H1 (cell line): ENCODE data around the gene MCC. TPM values are rescaled to one million over a fixed set of nuclear protein-coding genes. Genes with fewer than 3 reads are reported as not detected.

ENCODE experiments used
- CTCF ChIA-PET: fragments of 300-600 bp; sonication (Branson Sonifier 250); formaldehyde crosslinking; loops from one replicate; lab custom pipeline; 2021; ENCODE audit not compliant: partially characterized antibody; lab: Charles Lee
- POLR2A ChIA-PET: fragments of 300-600 bp; sonication (Branson Sonifier 250); formaldehyde crosslinking; loops from one replicate; lab custom pipeline; 2021; ENCODE audit warnings: inconsistent platforms; ENCODE audit not compliant: partially characterized antibody; lab: Charles Lee
- DNase-seq, 2 experiments: peaks; one replicate each; pipeline versions ENCODE4 v3.0.0 to v3.0.0-alpha.2; 2010 to 2022; ENCODE audit warnings: low spot score in 2 of 2, low read depth in 1 of 2, mixed read lengths in 1 of 2
- FAIRE-seq: peaks from 2 replicates; lab custom pipeline; 2011; peaks lifted over from hg19 to GRCh38; lab: Jason Lieb, UNC
- H2AFZ ChIP-seq: 2 replicates; pipeline ENCODE4 v1.8.1; 2012; ENCODE audit warnings: low read length, inconsistent platforms
- H2AK5ac ChIP-seq: 2 replicates; pipeline ENCODE4 v1.6.1; 2013; ENCODE audit warnings: low read depth, low read length
- H2BK120ac ChIP-seq: replicated peaks from 2 replicates; pipeline ENCODE3; 2013; ENCODE audit warnings: low read depth, low read length, inconsistent platforms
- H2BK12ac ChIP-seq: 2 replicates; pipeline ENCODE4 v1.6.1; 2013; ENCODE audit warnings: low read depth, low read length
- H2BK15ac ChIP-seq: 2 replicates; pipeline ENCODE4 v1.6.1; 2013; ENCODE audit warnings: low read length
- H2BK20ac ChIP-seq: 2 replicates; pipeline ENCODE4 v1.6.1; 2013; ENCODE audit warnings: low read length
- H2BK5ac ChIP-seq: 2 replicates; pipeline ENCODE4 v1.6.1; 2013; ENCODE audit warnings: low read depth, low read length
- H3K14ac ChIP-seq: 2 replicates; pipeline ENCODE4 v1.6.1; 2013; ENCODE audit warnings: inconsistent platforms; ENCODE audit not compliant: insufficient read length
- H3K18ac ChIP-seq: 2 replicates; pipeline ENCODE4 v1.6.1; 2013; ENCODE audit warnings: low read length; ENCODE audit errors: extremely low read depth
- H3K23ac ChIP-seq: 2 replicates; pipeline ENCODE4 v1.6.1; 2013; ENCODE audit warnings: inconsistent platforms; ENCODE audit not compliant: insufficient read length
- H3K23me2 ChIP-seq: 2 replicates; pipeline ENCODE4 v1.6.1; 2013; ENCODE audit warnings: low read depth, low read length
- H3K27ac ChIP-seq: 2 replicates; pipeline ENCODE4 v1.6.1; 2011; ENCODE audit warnings: low read depth, low read length, inconsistent platforms
- H3K27me3 ChIP-seq, 4 experiments: replicated peaks in 1 of 4; 1 replicate in 1 of 4; 2 replicates in 3 of 4; pipeline versions ENCODE4 v1.6.1 to v1.8.1; 2011 to 2013; ENCODE audit warnings: low read length in 3 of 4, mild to moderate bottlenecking in 3 of 4, inconsistent platforms in 2 of 4, mixed read lengths in 2 of 4, moderate library complexity in 1 of 4; ENCODE audit not compliant: control insufficient read depth in 3 of 4, insufficient read depth in 3 of 4; ENCODE audit errors: extremely low read depth in 1 of 4
- H3K36me3 ChIP-seq, 4 experiments: 2 replicates each; pipeline versions ENCODE4 v1.6.1 to v1.8.1; 2011 to 2013; ENCODE audit warnings: mild to moderate bottlenecking in 4 of 4, low read length in 3 of 4, moderate library complexity in 2 of 4, control low read depth in 1 of 4, inconsistent platforms in 1 of 4; ENCODE audit not compliant: insufficient read depth in 4 of 4, control insufficient read depth in 2 of 4
- H3K4ac ChIP-seq: replicated peaks from 2 replicates; pipeline ENCODE3; 2013; ENCODE audit warnings: low read length, low read depth, mixed read lengths, inconsistent platforms; ENCODE audit not compliant: insufficient read length
- H3K4me1 ChIP-seq, 4 experiments: replicated peaks in 1 of 4; 1 replicate in 1 of 4; 2 replicates in 3 of 4; pipeline versions ENCODE4 v1.6.1 to v1.8.1; 2011 to 2013; ENCODE audit warnings: low read length in 3 of 4, inconsistent platforms in 2 of 4, mixed read lengths in 1 of 4; ENCODE audit not compliant: insufficient read depth in 4 of 4, control insufficient read depth in 3 of 4
- H3K4me2 ChIP-seq, 2 experiments: 2 replicates each; pipeline versions ENCODE4 v1.6.1 to v1.8.1; 2011 to 2013; ENCODE audit warnings: low read depth in 2 of 2, low read length in 2 of 2, control low read depth in 1 of 2, inconsistent platforms in 1 of 2, mild to moderate bottlenecking in 1 of 2; ENCODE audit not compliant: insufficient read depth in 1 of 2
- H3K4me3 ChIP-seq, 4 experiments: fragments of 200-600, 300-600 bp in 1 of 4; sonication (generic), shearing (Covaris generic), sonication (Bioruptor Twin) in 1 of 4; 2 replicates each; pipeline versions ENCODE4 v1.5.1 to v1.8.1; 2011 to 2016; ENCODE audit warnings: low read length in 4 of 4, low read depth in 3 of 4, control low read depth in 2 of 4, inconsistent platforms in 2 of 4, mild to moderate bottlenecking in 2 of 4, mixed read lengths in 1 of 4, moderate library complexity in 1 of 4; ENCODE audit not compliant: insufficient read depth in 2 of 4; ENCODE audit errors: extremely low read depth in 1 of 4
- H3K56ac ChIP-seq: replicated peaks from 2 replicates; pipeline ENCODE3; 2013; ENCODE audit warnings: low read depth, mild to moderate bottlenecking, mixed read lengths, low read length, inconsistent platforms; ENCODE audit not compliant: insufficient read length
- H3K79me1 ChIP-seq: 2 replicates; pipeline ENCODE4 v1.6.1; 2013; ENCODE audit warnings: low read depth, low read length, control low read depth
- H3K79me2 ChIP-seq, 2 experiments: 2 replicates each; pipeline versions ENCODE4 v1.6.1 to v1.8.1; 2012 to 2013; ENCODE audit warnings: low read length in 2 of 2, mild to moderate bottlenecking in 2 of 2, inconsistent platforms in 1 of 2; ENCODE audit not compliant: insufficient read depth in 2 of 2, control insufficient read depth in 1 of 2
- H3K9ac ChIP-seq, 4 experiments: replicated peaks in 1 of 4; 1 replicate in 1 of 4; 2 replicates in 3 of 4; pipeline versions ENCODE4 v1.6.1 to v1.8.1; 2011 to 2013; ENCODE audit warnings: low read depth in 3 of 4, low read length in 3 of 4, control low read depth in 2 of 4, mild to moderate bottlenecking in 2 of 4, moderate library complexity in 2 of 4, inconsistent platforms in 1 of 4; ENCODE audit errors: extremely low read depth in 1 of 4
- H3K9me3 ChIP-seq, 2 experiments: 2 replicates each; pipeline versions ENCODE4 v1.6.1 to v1.8.1; 2012 to 2013; ENCODE audit warnings: mild to moderate bottlenecking in 2 of 2, moderate library complexity in 2 of 2, control low read depth in 1 of 2, inconsistent platforms in 1 of 2, low read depth in 1 of 2, low read length in 1 of 2, mixed read lengths in 1 of 2; ENCODE audit not compliant: insufficient read depth in 2 of 2
- H4K20me1 ChIP-seq, 2 experiments: replicated peaks in 1 of 2; 2 replicates each; pipeline versions ENCODE3 to v1.8.1; 2011 to 2013; ENCODE audit warnings: inconsistent platforms in 2 of 2, low read length in 2 of 2, mild to moderate bottlenecking in 1 of 2; ENCODE audit not compliant: insufficient read depth in 2 of 2, control insufficient read depth in 1 of 2
- H4K5ac ChIP-seq: 2 replicates; pipeline ENCODE4 v1.6.1; 2013; ENCODE audit warnings: low read length, low read depth, mixed read lengths, inconsistent platforms; ENCODE audit not compliant: insufficient read length
- H4K8ac ChIP-seq: 2 replicates; pipeline ENCODE4 v1.8.0; 2013; ENCODE audit warnings: mild to moderate bottlenecking, moderate library complexity, low read length, inconsistent platforms; ENCODE audit not compliant: insufficient read depth; ENCODE audit errors: extremely low read depth
- H4K91ac ChIP-seq: replicated peaks from 2 replicates; pipeline ENCODE3; 2013; ENCODE audit warnings: low read length, mixed read lengths, inconsistent platforms; ENCODE audit not compliant: insufficient read length
- CBX8 ChIP-seq: fragments of 300-800, 300-1000 bp; sonication (generic); IDR thresholded peaks from 2 replicates; pipeline ENCODE4 v1.7.1; 2016; ENCODE audit warnings: low read depth, low read length, borderline replicate concordance
- EGR1 ChIP-seq: IDR thresholded peaks from 2 replicates; pipeline ENCODE4 v1.6.1; 2011; ENCODE audit warnings: low read depth, low read length, borderline replicate concordance
- HDAC6 ChIP-seq: IDR thresholded peaks from one replicate; pipeline ENCODE4 v1.7.1; 2012; ENCODE audit warnings: low read depth, mild to moderate bottlenecking, inconsistent platforms, low read length, moderate library complexity
- SP4 ChIP-seq: IDR thresholded peaks from 2 replicates; pipeline ENCODE4 v1.6.1; 2012; ENCODE audit warnings: low read length, inconsistent platforms
- TAF1 ChIP-seq: IDR thresholded peaks from 2 replicates; pipeline ENCODE4 v1.6.1; 2011; ENCODE audit warnings: mild to moderate bottlenecking, low read depth, low read length
- WGBS, 2 experiments: shearing (Covaris generic) in 1 of 2; methylation state at CpG; one replicate each; pipeline versions ENCODE4 v1.1.6 to v1.1.7; 2013 to 2015; ENCODE audit warnings: low lambda C conversion rate in 2 of 2, mixed read lengths in 2 of 2, inconsistent platforms in 1 of 2, low coverage in 1 of 2, missing lambda C conversion rate in 1 of 2; ENCODE audit not compliant: insufficient replicate concordance in 2 of 2, insufficient coverage in 1 of 2, insufficient read length in 1 of 2; ENCODE audit errors: extremely low coverage in 1 of 2, missing lambda C conversion rate in 1 of 2; 5-methylcytosine and 5-hydroxymethylcytosine counted together
- polyA plus RNA-seq, 7 experiments: library from polyadenylated mRNA; depleted of rRNA in 3 of 7; stranded (reverse) in 5 of 7; unstranded in 2 of 7; fragments of >200 nt in 5 of 7; fragments of 200-250 nt in 2 of 7; gene quantifications; 1 replicate in 5 of 7; 2 replicates in 1 of 7; 4 replicates in 1 of 7; pipeline versions ENCODE4 v1.2.1 to v1.2.3, GENCODE V29; 2011 to 2013; ENCODE audit warnings: missing spikeins in 2 of 7, mixed read lengths in 2 of 7
- total RNA-seq: library from RNA; stranded (reverse); fragmentation: NEBNext Ultra II Directional; extraction: Animal tissue kit (Norgen Biotek cat#: 25700); gene quantifications from 2 replicates; pipeline ENCODE4 v1.2.1, GENCODE V29; 2021
- TF ChIP-seq, protein P1 (sequence below): IDR thresholded peaks from 2 replicates; pipeline ENCODE4 v1.6.1; 2011; ENCODE audit warnings: low read length, improper control_type of control experiment

The MCC gene
- total and polyA plus RNA-seq, 2 of the 8 experiments (the other 6 are each of a cell fraction or from before 2014, with no cell fraction given): 2.6 to 18.3 TPM

DNA sequence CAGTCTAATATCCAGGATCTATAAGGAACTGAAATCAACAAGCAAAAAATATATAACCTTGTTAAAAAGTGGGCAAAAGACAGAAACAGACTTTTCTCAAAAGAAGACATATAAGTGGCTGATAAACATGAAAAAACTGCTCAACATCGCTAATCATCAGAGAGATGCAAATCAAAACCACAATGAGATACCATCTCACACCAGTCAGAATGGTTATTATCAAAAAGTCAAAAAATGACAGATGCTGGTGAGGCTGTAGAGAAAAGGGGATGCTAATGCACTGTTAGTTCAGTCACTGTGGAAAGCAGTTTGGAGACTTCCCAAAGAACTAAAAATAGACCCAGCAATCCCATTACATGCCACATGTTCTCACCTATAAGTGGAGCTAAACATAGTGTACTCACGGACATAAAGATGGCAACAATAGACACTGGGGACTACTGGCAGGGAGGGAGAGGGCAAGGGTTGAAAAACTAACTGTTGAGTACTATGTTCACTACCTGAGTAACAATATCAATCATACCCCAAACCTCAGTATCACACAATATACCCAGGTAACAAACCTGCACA lies 41.8 kb downstream of the MCC start:
- Histone ChIP-seq H4K8ac (no peak overlapping the region), H4K91ac (no peak overlapping the region), H3K4ac (no peak overlapping the region), H2BK12ac (no peak overlapping the region), H2BK20ac (no peak overlapping the region), H2BK5ac (no peak overlapping the region), H2AK5ac (no peak overlapping the region), H2AFZ (no peak overlapping the region), H3K79me2 (no peaks in the 10 kb centered on the region), H3K79me1 (no peaks in the 10 kb centered on the region), H3K23me2 (no peaks in the 10 kb centered on the region), H2BK120ac (no peak overlapping the region), H3K9me3 (peaks cover 0 to 4% of the 10 kb centered on the region in 2 experiments; a peak in 1 of 4 replicates), H3K23ac (no peak overlapping the region), H3K27me3 (no peaks in the 10 kb centered on the region), H3K27ac (no peak overlapping the region), H4K5ac (no peak overlapping the region), H3K18ac (no peak overlapping the region), H4K20me1 (no peaks in the 10 kb centered on the region), H3K4me3 (no peak overlapping the region), H3K4me1 (no peaks in the 10 kb centered on the region), H3K36me3 (0 out of 8 replicates have a peak, but pooled peaks cover 0 to 2% (median 0%) of the 10 kb centered on the region in 4 experiments), H3K4me2 (no peak overlapping the region), H3K14ac (no peak overlapping the region), H2BK15ac (no peak overlapping the region), H3K9ac (no peak overlapping the region), H3K56ac (no peak overlapping the region)
- ChIA-PET CTCF (no interaction called here), POLR2A (no interaction called here)
- no peak for FAIRE-seq
- WGBS, 2 experiments: 85% methylated on average over 2 of the region's 2 CpGs; no CpG with 5 or more reads in 1 of the 2 experiments
- no peak for DNase-seq
- TF ChIP-seq TAF1: no peak
- TF ChIP-seq, protein P1, sequence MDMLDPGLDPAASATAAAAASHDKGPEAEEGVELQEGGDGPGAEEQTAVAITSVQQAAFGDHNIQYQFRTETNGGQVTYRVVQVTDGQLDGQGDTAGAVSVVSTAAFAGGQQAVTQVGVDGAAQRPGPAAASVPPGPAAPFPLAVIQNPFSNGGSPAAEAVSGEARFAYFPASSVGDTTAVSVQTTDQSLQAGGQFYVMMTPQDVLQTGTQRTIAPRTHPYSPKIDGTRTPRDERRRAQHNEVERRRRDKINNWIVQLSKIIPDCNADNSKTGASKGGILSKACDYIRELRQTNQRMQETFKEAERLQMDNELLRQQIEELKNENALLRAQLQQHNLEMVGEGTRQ: no peak
- TF ChIP-seq CBX8: no peak
- no peak for TF ChIP-seq EGR1
- no peak for TF ChIP-seq HDAC6
- no peak for TF ChIP-seq SP4
